PC-3 (cell line): Measurements from ENCODE around the gene POLR3B. TPM values are rescaled to one million over a fixed set of nuclear protein-coding genes. Genes with fewer than 3 reads are reported as not detected.

Experiments
- ATAC-seq: fragments of 200-7000 bp; cut with Tn5 transposase; 2 replicates; pipeline ENCODE4 v1.9.1; 2020; ENCODE audit warnings: mild to moderate bottlenecking, moderate library complexity
- BruUV-seq: library from RNA; stranded (reverse); fragments of 400-500 nt; replicated peaks from 2 replicates; lab custom pipeline; 2021; lab: Mats Ljungman, UMichigan
- CTCF ChIA-PET: fragments of 300-600 bp; sonication (Branson Sonifier 250); formaldehyde crosslinking; loops from one replicate; lab custom pipeline; 2022; ENCODE audit warnings: antibody characterized with exemption; lab: Charles Lee
- POLR2A ChIA-PET: fragments of 300-600 bp; sonication (Branson Sonifier 250); formaldehyde crosslinking; loops from one replicate; lab custom pipeline; 2022; ENCODE audit warnings: antibody characterized with exemption; ENCODE audit not compliant: unreplicated experiment; lab: Charles Lee
- DNase-seq: peaks from one replicate; pipeline ENCODE4 v3.0.0-alpha.2; 2015
- H2AFZ ChIP-seq: fragments of 300-600 bp; sonication (generic); 2 replicates; pipeline ENCODE4 v1.6.0; 2016; ENCODE audit warnings: antibody characterized with exemption, low read length
- H3F3A ChIP-seq: fragments of 300-600 bp; sonication (generic); one replicate; pipeline ENCODE4 v1.6.0; 2017; ENCODE audit warnings: antibody characterized with exemption, low read length, control low read depth, mild to moderate bottlenecking; ENCODE audit not compliant: unreplicated experiment
- H3K27ac ChIP-seq: fragments of 300-600 bp; sonication (generic); 2 replicates; pipeline ENCODE4 v1.5.1; 2016; ENCODE audit warnings: mild to moderate bottlenecking, low read length
- H3K27me3 ChIP-seq: fragments of 300-600 bp; sonication (generic); 2 replicates; pipeline ENCODE4 v1.6.1; 2016; ENCODE audit warnings: low read length, mixed read lengths
- H3K36me3 ChIP-seq: fragments of 300-600 bp; sonication (generic); 2 replicates; pipeline ENCODE4 v1.6.1; 2016; ENCODE audit warnings: low read depth, mixed run types, low read length, mixed read lengths
- H3K4me1 ChIP-seq: fragments of 300-600 bp; sonication (generic); 2 replicates; pipeline ENCODE4 v1.5.1; 2016; ENCODE audit warnings: low read length; ENCODE audit not compliant: insufficient read depth
- H3K4me2 ChIP-seq: fragments of 300-600 bp; sonication (generic); 2 replicates; pipeline ENCODE4 v1.6.0; 2016; ENCODE audit warnings: low read length
- H3K4me3 ChIP-seq: fragments of 300-600 bp; sonication (generic); 2 replicates; pipeline ENCODE4 v1.5.1; 2016; ENCODE audit warnings: mild to moderate bottlenecking, low read length, mixed read lengths
- H3K79me2 ChIP-seq: fragments of 300-600 bp; sonication (generic); 2 replicates; pipeline ENCODE4 v1.6.1; 2017; ENCODE audit warnings: low read length, mixed read lengths
- H3K9ac ChIP-seq: fragments of 300-600 bp; sonication (generic); 2 replicates; pipeline ENCODE4 v1.6.0; 2016; ENCODE audit warnings: mild to moderate bottlenecking, low read length
- H3K9me2 ChIP-seq: fragments of 300-600 bp; sonication (generic); replicated peaks from 2 replicates; pipeline ENCODE4 v1.6.1; 2016; ENCODE audit warnings: mixed run types, low read length, mixed read lengths
- H3K9me3 ChIP-seq: fragments of 300-600 bp; sonication (generic); 2 replicates; pipeline ENCODE4 v1.6.1; 2016; ENCODE audit warnings: low read length, mixed read lengths
- H4K20me1 ChIP-seq: fragments of 300-600 bp; sonication (generic); 2 replicates; pipeline ENCODE4 v1.6.1; 2016; ENCODE audit warnings: low read length, mixed read lengths
- CTCF ChIP-seq: fragments of 300-600 bp; sonication (generic); conservative IDR thresholded peaks from 2 replicates; pipeline ENCODE4 v1.5.1; 2017; ENCODE audit warnings: antibody characterized with exemption, low read depth, mild to moderate bottlenecking, low read length
- EZH2 ChIP-seq: fragments of 300-600 bp; sonication (generic); IDR thresholded peaks from one replicate; pipeline ENCODE4 v1.6.1; 2017; ENCODE audit warnings: antibody characterized with exemption, mild to moderate bottlenecking, low read length; ENCODE audit not compliant: unreplicated experiment
- EZH2phosphoT487 ChIP-seq: fragments of 300-600 bp; sonication (generic); IDR thresholded peaks from 2 replicates; pipeline ENCODE4 v1.6.1; 2018; ENCODE audit warnings: mild to moderate bottlenecking, antibody characterized with exemption, low read length, borderline replicate concordance
- intact Hi-C: fragments of 100-400 bp; cut with micrococcal nuclease; formaldehyde crosslinking; loops from 2 replicates; pipeline ENCODE4 v1.9.0; 2023
- total RNA-seq: library from RNA; depleted of rRNA; stranded (reverse); fragments of >200 nt; gene quantifications from 2 replicates; pipeline ENCODE4 v1.2.3, GENCODE V29; 2014

POLR3B gene
- total RNA-seq, 1 experiment from 2014 or later, result 23.4 TPM

GRCh38 chr12:106487664-106488063 is 130.1 kb downstream of the POLR3B start:
- no TSS peak for BruUV-seq
- no peaks in the 10 kb centered on the region for H3K9me3 ChIP-seq
- H4K20me1 ChIP-seq, result no peaks in the 10 kb centered on the region
- no peaks in the 10 kb centered on the region for H3F3A ChIP-seq
- no peak for TF ChIP-seq EZH2
- no peak for TF ChIP-seq CTCF
- TF ChIP-seq EZH2phosphoT487, result no peak
- ChIA-PET CTCF (no interaction called here), POLR2A (no interaction called here)
- no peak overlapping the region for H2AFZ ChIP-seq
- no peak overlapping the region for H3K4me3 ChIP-seq
- ATAC-seq (no peak), DNase-seq (no peak)
- intact Hi-C loops, result no loop called here
- no peak overlapping the region for H3K27ac ChIP-seq
- H3K4me2 ChIP-seq, result no peak overlapping the region
- H3K36me3 ChIP-seq, result peaks cover 4% of the 10 kb centered on the region; the same call in 1 of the 2 replicates
- no peaks in the 10 kb centered on the region for H3K9me2 ChIP-seq
- H3K79me2 ChIP-seq, result no peaks in the 10 kb centered on the region
- H3K9ac ChIP-seq, result no peak overlapping the region
- H3K27me3 ChIP-seq, result no peaks in the 10 kb centered on the region
- no peaks in the 10 kb centered on the region for H3K4me1 ChIP-seq

- no peaks in the 10 kb centered on the region for H4K20me1 ChIP-seq
- intact Hi-C loops, result no loop called here
- H3K4me2 ChIP-seq, result no peak overlapping the region
- ChIA-PET CTCF (no interaction called here), POLR2A (no interaction called here)
- no peaks in the 10 kb centered on the region for H3K9me2 ChIP-seq
- peaks cover 2% of the 10 kb centered on the region; the same call in 1 of the 2 replicates for H3K36me3 ChIP-seq
- no peaks in the 10 kb centered on the region for H3K9me3 ChIP-seq
- no peak for TF ChIP-seq CTCF
- TF ChIP-seq EZH2phosphoT487, result no peak
- no peak for TF ChIP-seq EZH2
- ATAC-seq (no peak), DNase-seq (no peak)
- no peaks in the 10 kb centered on the region for H3K4me1 ChIP-seq
- no peak overlapping the region for H3K4me3 ChIP-seq
- no peak overlapping the region for H3K9ac ChIP-seq
- no peaks in the 10 kb centered on the region for H3K79me2 ChIP-seq
- no peaks in the 10 kb centered on the region for H3K27me3 ChIP-seq
- no peak overlapping the region for H2AFZ ChIP-seq
- no TSS peak for BruUV-seq
- no peaks in the 10 kb centered on the region for H3F3A ChIP-seq
- H3K27ac ChIP-seq, result no peak overlapping the region
These were observed 131.3 kb downstream of the POLR3B start for GRCh38 chr12:106488884-106489283.

GRCh38 chr12:106490264-106490663 is 132.7 kb downstream of the POLR3B start:
- H3K79me2 ChIP-seq, result no peaks in the 10 kb centered on the region
- DNase-seq (no peak), ATAC-seq (no peak)
- H3K36me3 ChIP-seq, result no peaks in the 10 kb centered on the region
- no peak overlapping the region for H3K9ac ChIP-seq
- H3K4me3 ChIP-seq, result no peak overlapping the region
- H3F3A ChIP-seq, result no peaks in the 10 kb centered on the region
- POLR2A ChIA-PET, result no interaction called here
- H2AFZ ChIP-seq, result no peak overlapping the region
- H3K4me2 ChIP-seq, result no peak overlapping the region
- no peaks in the 10 kb centered on the region for H3K9me3 ChIP-seq
- H3K4me1 ChIP-seq, result no peaks in the 10 kb centered on the region
- CTCF ChIA-PET, result interaction anchor here (0.6 kb wide), 1 partner anchor 50 kb away, joined by 3 read pairs; no protein-coding TSS in a partner anchor
- H4K20me1 ChIP-seq, result no peaks in the 10 kb centered on the region
- no TSS peak for BruUV-seq
- no peaks in the 10 kb centered on the region for H3K27me3 ChIP-seq
- intact Hi-C loops, result loop anchor here (10.0 kb wide), 1 partner anchor 105 kb away; no protein-coding TSS in a partner anchor
- no peaks in the 10 kb centered on the region for H3K9me2 ChIP-seq
- no peak overlapping the region for H3K27ac ChIP-seq
- TF ChIP-seq CTCF (no peak), EZH2 (no peak), EZH2phosphoT487 (no peak)
